ENCODE measurements around the gene NAA50. TPM values are rescaled to one million over a fixed set of nuclear protein-coding genes. Genes with fewer than 3 reads are reported as not detected.

NAA50 gene
- total RNA-seq, 2 donors from 2014 or later, result 44.8 to 49.4 TPM

GRCh38 chr3:113728661-113729060 lies 17.4 kb downstream of the NAA50 start:
- ATAC-seq (no peak), DNase-seq (no peak)
- no peak overlapping the region for H3K4me3 Mint-ChIP-seq
- no peaks in the 10 kb centered on the region for H3K36me3 Mint-ChIP-seq (ENCODE audit: low read depth)
- H3K9me3 ChIP-seq (ENCODE audit: control insufficient read depth, low read length, poor library complexity, severe bottlenecking), result no peaks in the 10 kb centered on the region
- H3K4me1 Mint-ChIP-seq, result peaks cover 16% of the 10 kb centered on the region
- H3K27ac Mint-ChIP-seq, result peak overlapping the region; percentile 60
- H3K27me3 Mint-ChIP-seq, result no peaks in the 10 kb centered on the region

GRCh38 chr3:113721636-113722035 lies 24.4 kb downstream of the NAA50 start:
- no peak overlapping the region for H3K4me3 Mint-ChIP-seq
- peaks cover 6% of the 10 kb centered on the region for H3K4me1 Mint-ChIP-seq
- H3K27me3 Mint-ChIP-seq, result no peaks in the 10 kb centered on the region
- DNase-seq, result no peak
- no peak for ATAC-seq
- peaks cover 4% of the 10 kb centered on the region for H3K36me3 Mint-ChIP-seq (ENCODE audit: low read depth)
- H3K9me3 ChIP-seq (ENCODE audit: control insufficient read depth, low read length, poor library complexity, severe bottlenecking), result no peaks in the 10 kb centered on the region
- no peak overlapping the region for H3K27ac Mint-ChIP-seq

GRCh38 chr3:113719758-113720157 lies 26.3 kb downstream of the NAA50 start:
- H3K4me1 Mint-ChIP-seq, result peaks cover 2% of the 10 kb centered on the region
- ATAC-seq (no peak), DNase-seq (no peak)
- H3K4me3 Mint-ChIP-seq, result no peak overlapping the region
- no peaks in the 10 kb centered on the region for H3K27me3 Mint-ChIP-seq
- H3K27ac Mint-ChIP-seq, result no peak overlapping the region
- peaks cover 4% of the 10 kb centered on the region for H3K36me3 Mint-ChIP-seq (ENCODE audit: low read depth)
- H3K9me3 ChIP-seq (ENCODE audit: control insufficient read depth, low read length, poor library complexity, severe bottlenecking), result no peaks in the 10 kb centered on the region

GRCh38 chr3:113719294-113719693 lies 26.8 kb downstream of the NAA50 start:
- H3K27me3 Mint-ChIP-seq, result no peaks in the 10 kb centered on the region
- H3K36me3 Mint-ChIP-seq (ENCODE audit: low read depth), result peaks cover 4% of the 10 kb centered on the region
- no peaks in the 10 kb centered on the region for H3K9me3 ChIP-seq (ENCODE audit: control insufficient read depth, low read length, poor library complexity, severe bottlenecking)
- no peak overlapping the region for H3K4me3 Mint-ChIP-seq
- no peak for DNase-seq
- no peak for ATAC-seq
- H3K4me1 Mint-ChIP-seq, result no peaks in the 10 kb centered on the region
- no peak overlapping the region for H3K27ac Mint-ChIP-seq

GRCh38 chr3:113717818-113718217 lies 28.2 kb downstream of the NAA50 start:
- Mint-ChIP-seq H3K36me3 (ENCODE audit: low read depth) (peaks cover 4% of the 10 kb centered on the region), H3K27ac (peak overlapping the region; percentile 41), H3K4me1 (no peaks in the 10 kb centered on the region), H3K4me3 (no peak overlapping the region), H3K27me3 (no peaks in the 10 kb centered on the region)
- ATAC-seq (no peak), DNase-seq (no peak)
- no peaks in the 10 kb centered on the region for H3K9me3 ChIP-seq (ENCODE audit: control insufficient read depth, low read length, poor library complexity, severe bottlenecking)

GRCh38 chr3:113717308-113717707 lies 28.7 kb downstream of the NAA50 start:
- Mint-ChIP-seq H3K4me1 (peaks cover 2% of the 10 kb centered on the region), H3K36me3 (ENCODE audit: low read depth) (peaks cover 4% of the 10 kb centered on the region), H3K27ac (peak overlapping the region; percentile 41), H3K4me3 (no peak overlapping the region), H3K27me3 (no peaks in the 10 kb centered on the region)
- DNase-seq (no peak), ATAC-seq (no peak)
- no peaks in the 10 kb centered on the region for H3K9me3 ChIP-seq (ENCODE audit: control insufficient read depth, low read length, poor library complexity, severe bottlenecking)

- Mint-ChIP-seq H3K4me1 (peaks cover 4% of the 10 kb centered on the region), H3K27me3 (no peaks in the 10 kb centered on the region), H3K27ac (no peak overlapping the region), H3K4me3 (no peak overlapping the region), H3K36me3 (ENCODE audit: low read depth) (peaks cover 2% of the 10 kb centered on the region)
- ATAC-seq, result no peak
- H3K9me3 ChIP-seq (ENCODE audit: control insufficient read depth, low read length, poor library complexity, severe bottlenecking), result no peaks in the 10 kb centered on the region
- no peak for DNase-seq
Observed at GRCh38 chr3:113714702-113715101, 31.3 kb downstream of the NAA50 start.

- DNase-seq, result no peak
- peak overlapping the region; percentile 24 for H3K27ac Mint-ChIP-seq
- H3K9me3 ChIP-seq (ENCODE audit: control insufficient read depth, low read length, poor library complexity, severe bottlenecking), result no peaks in the 10 kb centered on the region
- H3K4me3 Mint-ChIP-seq, result no peak overlapping the region
- H3K36me3 Mint-ChIP-seq (ENCODE audit: low read depth), result no peaks in the 10 kb centered on the region
- no peak for ATAC-seq
- peaks cover 7% of the 10 kb centered on the region for H3K27me3 Mint-ChIP-seq
- H3K4me1 Mint-ChIP-seq, result peaks cover 4% of the 10 kb centered on the region
Observed at GRCh38 chr3:113712129-113712528, 33.9 kb downstream of the NAA50 start.

- H3K27ac Mint-ChIP-seq, result no peak overlapping the region
- no peaks in the 10 kb centered on the region for H3K36me3 Mint-ChIP-seq (ENCODE audit: low read depth)
- no peak for DNase-seq
- peaks cover 6% of the 10 kb centered on the region for H3K4me1 Mint-ChIP-seq
- H3K4me3 Mint-ChIP-seq, result no peak overlapping the region
- peaks cover 14% of the 10 kb centered on the region for H3K27me3 Mint-ChIP-seq
- H3K9me3 ChIP-seq (ENCODE audit: control insufficient read depth, low read length, poor library complexity, severe bottlenecking), result no peaks in the 10 kb centered on the region
- no peak for ATAC-seq
Observed at GRCh38 chr3:113707835-113708234, 38.2 kb downstream of the NAA50 start.

GRCh38 chr3:113698956-113699355 lies 47.1 kb downstream of the NAA50 start:
- no peaks in the 10 kb centered on the region for H3K27me3 Mint-ChIP-seq
- no peak overlapping the region for H3K4me3 Mint-ChIP-seq
- DNase-seq, result peak in 1 of 3 donors; percentile 12
- peaks cover 13% of the 10 kb centered on the region for H3K4me1 Mint-ChIP-seq
- no peak for ATAC-seq
- H3K9me3 ChIP-seq (ENCODE audit: control insufficient read depth, low read length, poor library complexity, severe bottlenecking), result no peaks in the 10 kb centered on the region
- H3K36me3 Mint-ChIP-seq (ENCODE audit: low read depth), result peaks cover 2% of the 10 kb centered on the region
- peak overlapping the region; percentile 85 for H3K27ac Mint-ChIP-seq

GRCh38 chr3:113698213-113698742 lies 47.8 kb downstream of the NAA50 start:
- peaks cover 20% of the 10 kb centered on the region for H3K4me1 Mint-ChIP-seq
- no peak overlapping the region for H3K27ac Mint-ChIP-seq
- H3K36me3 Mint-ChIP-seq (ENCODE audit: low read depth), result peaks cover 2% of the 10 kb centered on the region
- DNase-seq (no peak), ATAC-seq (no peak)
- no peaks in the 10 kb centered on the region for H3K9me3 ChIP-seq (ENCODE audit: control insufficient read depth, low read length, poor library complexity, severe bottlenecking)
- H3K27me3 Mint-ChIP-seq, result no peaks in the 10 kb centered on the region
- no peak overlapping the region for H3K4me3 Mint-ChIP-seq

GRCh38 chr3:113697500-113698090 lies 48.5 kb downstream of the NAA50 start:
- Mint-ChIP-seq H3K36me3 (ENCODE audit: low read depth) (peaks cover 2% of the 10 kb centered on the region), H3K4me3 (no peak overlapping the region), H3K27ac (no peak overlapping the region), H3K27me3 (no peaks in the 10 kb centered on the region), H3K4me1 (peaks cover 23% of the 10 kb centered on the region)
- ATAC-seq (no peak), DNase-seq (no peak)
- H3K9me3 ChIP-seq (ENCODE audit: control insufficient read depth, low read length, poor library complexity, severe bottlenecking), result no peaks in the 10 kb centered on the region

GRCh38 chr3:113696658-113697499 lies 49.2 kb downstream of the NAA50 start:
- ATAC-seq, result peak; percentile 90
- no peaks in the 10 kb centered on the region for H3K9me3 ChIP-seq (ENCODE audit: control insufficient read depth, low read length, poor library complexity, severe bottlenecking)
- H3K4me1 Mint-ChIP-seq, result peaks cover 23% of the 10 kb centered on the region
- no peak overlapping the region for H3K27ac Mint-ChIP-seq
- no peak overlapping the region for H3K4me3 Mint-ChIP-seq
- peak; percentile 96 to 99 (median 98) for DNase-seq
- H3K36me3 Mint-ChIP-seq (ENCODE audit: low read depth), result peaks cover 2% of the 10 kb centered on the region
- no peaks in the 10 kb centered on the region for H3K27me3 Mint-ChIP-seq
